Measurements from ENCODE around the gene SLC35F2. TPM values are rescaled to one million over a fixed set of nuclear protein-coding genes. Genes with fewer than 3 reads are reported as not detected.

The SLC35F2 gene
- total RNA-seq, 3 donors from 2014 or later, result 5.7 to 6.9 (median 5.8) TPM

DNA sequence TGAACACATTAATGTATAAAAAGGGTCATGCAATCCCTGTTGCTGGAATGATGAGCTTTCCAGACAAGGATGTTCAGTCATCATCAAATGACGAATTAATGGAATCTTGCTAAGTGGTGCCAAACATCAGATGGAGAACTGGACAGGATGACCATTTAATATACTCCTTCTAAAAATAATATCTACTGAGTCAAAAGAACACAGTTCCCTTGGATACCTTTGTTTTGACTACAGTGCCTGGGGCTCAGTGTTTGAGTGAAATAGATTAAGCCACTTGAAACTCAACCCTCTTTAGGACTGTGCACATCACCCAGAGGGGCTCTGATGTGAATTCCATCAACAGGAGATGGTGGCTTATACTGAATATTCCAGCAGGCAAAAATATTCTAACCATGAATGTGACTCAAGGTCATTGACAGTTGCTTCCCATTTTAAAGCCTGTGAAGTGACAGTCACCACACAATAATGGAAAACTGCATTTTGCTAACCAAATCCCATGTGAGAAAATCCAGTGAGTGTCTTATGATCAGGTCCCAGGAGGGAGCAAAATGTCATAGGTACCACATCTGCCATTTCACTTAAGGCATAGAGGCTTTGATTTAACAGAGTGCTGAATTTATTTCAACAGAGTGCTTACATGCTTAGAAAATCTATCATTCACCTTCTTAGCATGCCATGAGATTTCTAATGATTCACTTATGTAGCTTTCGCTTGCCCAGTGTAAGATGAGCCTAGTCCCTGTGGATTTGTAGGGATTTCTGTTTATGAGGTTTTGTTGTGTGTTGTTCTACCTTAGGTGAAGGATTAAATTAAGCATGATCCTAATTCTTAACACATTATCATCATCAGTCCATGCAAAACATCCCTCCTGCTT, 105.4 kb downstream of the SLC35F2 start:
- TF ChIP-seq, protein P1, sequence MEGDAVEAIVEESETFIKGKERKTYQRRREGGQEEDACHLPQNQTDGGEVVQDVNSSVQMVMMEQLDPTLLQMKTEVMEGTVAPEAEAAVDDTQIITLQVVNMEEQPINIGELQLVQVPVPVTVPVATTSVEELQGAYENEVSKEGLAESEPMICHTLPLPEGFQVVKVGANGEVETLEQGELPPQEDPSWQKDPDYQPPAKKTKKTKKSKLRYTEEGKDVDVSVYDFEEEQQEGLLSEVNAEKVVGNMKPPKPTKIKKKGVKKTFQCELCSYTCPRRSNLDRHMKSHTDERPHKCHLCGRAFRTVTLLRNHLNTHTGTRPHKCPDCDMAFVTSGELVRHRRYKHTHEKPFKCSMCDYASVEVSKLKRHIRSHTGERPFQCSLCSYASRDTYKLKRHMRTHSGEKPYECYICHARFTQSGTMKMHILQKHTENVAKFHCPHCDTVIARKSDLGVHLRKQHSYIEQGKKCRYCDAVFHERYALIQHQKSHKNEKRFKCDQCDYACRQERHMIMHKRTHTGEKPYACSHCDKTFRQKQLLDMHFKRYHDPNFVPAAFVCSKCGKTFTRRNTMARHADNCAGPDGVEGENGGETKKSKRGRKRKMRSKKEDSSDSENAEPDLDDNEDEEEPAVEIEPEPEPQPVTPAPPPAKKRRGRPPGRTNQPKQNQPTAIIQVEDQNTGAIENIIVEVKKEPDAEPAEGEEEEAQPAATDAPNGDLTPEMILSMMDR (IDR thresholded peaks at IDR 0.05), result no peak
- no peak for TF ChIP-seq POLR2AphosphoS5 (IDR thresholded peaks at IDR 0.05)
- no peak for TF ChIP-seq POLR2A (IDR thresholded peaks at IDR 0.05)
- H3K4me1 ChIP-seq, result no peaks in the 10 kb centered on the region
- no peak overlapping the region for H3K27ac ChIP-seq
- intact Hi-C loops (cut with DNase I; ENCODE audit: low total_unique reads), result no loop called here
- no peak for DNase-seq (ENCODE audit: low spot score in 2 of 2)
- no peaks in the 10 kb centered on the region for H3K9me3 ChIP-seq
- no peak overlapping the region for H3K4me3 ChIP-seq
- H3K27me3 ChIP-seq, result no peaks in the 10 kb centered on the region
- no peaks in the 10 kb centered on the region for H3K36me3 ChIP-seq

DNA sequence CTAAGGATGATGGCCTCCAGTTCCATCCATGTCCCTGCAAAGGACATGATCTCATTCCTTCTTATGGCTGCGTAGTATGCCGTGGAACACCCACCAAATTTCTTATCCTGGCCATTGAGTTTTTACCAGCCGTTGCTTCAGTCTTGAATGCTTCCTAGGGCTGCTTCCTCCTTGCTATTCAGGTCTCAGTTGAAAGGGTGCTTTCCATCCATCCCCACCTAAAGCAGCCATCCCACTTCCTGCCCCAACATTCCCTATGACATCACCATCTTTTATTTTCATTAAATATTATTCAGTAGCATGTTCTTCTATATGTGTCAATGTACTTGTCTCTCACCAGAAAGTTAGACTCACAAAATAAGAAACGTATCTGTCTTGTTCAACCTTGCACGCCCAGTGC, 106.1 kb downstream of the SLC35F2 start:
- no peak for DNase-seq (ENCODE audit: low spot score in 2 of 2)
- no peaks in the 10 kb centered on the region for H3K9me3 ChIP-seq
- H3K4me1 ChIP-seq, result no peaks in the 10 kb centered on the region
- intact Hi-C loops (cut with DNase I; ENCODE audit: low total_unique reads), result no loop called here
- no peak overlapping the region for H3K27ac ChIP-seq
- no peaks in the 10 kb centered on the region for H3K36me3 ChIP-seq
- TF ChIP-seq, protein P1 (IDR thresholded peaks at IDR 0.05), result no peak
- TF ChIP-seq POLR2AphosphoS5 (IDR thresholded peaks at IDR 0.05) (no peak), POLR2A (IDR thresholded peaks at IDR 0.05) (no peak)
- no peak overlapping the region for H3K4me3 ChIP-seq
- H3K27me3 ChIP-seq, result no peaks in the 10 kb centered on the region

DNA sequence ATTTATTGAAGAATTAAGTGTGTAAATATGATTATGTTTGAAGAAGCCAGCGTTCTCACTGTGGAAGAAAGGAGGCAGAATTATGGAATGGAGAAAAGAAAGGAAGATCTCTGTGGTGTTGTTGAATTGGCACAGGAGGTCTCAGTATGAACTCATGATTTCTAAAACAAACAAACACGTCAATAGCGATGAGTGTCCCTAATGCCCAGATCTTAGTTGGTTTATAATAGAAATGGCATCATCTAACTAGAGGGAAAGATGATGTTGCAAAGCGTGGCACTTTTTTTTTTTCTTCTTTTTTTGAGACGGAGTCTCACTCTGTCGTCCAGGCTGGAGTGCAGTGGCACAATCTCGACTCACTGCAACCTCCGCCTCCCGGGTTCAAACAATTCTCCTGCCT, 107.5 kb downstream of the SLC35F2 start:
- H3K36me3 ChIP-seq, result no peaks in the 10 kb centered on the region
- DNase-seq (ENCODE audit: low spot score in 2 of 2), result no peak
- no peaks in the 10 kb centered on the region for H3K9me3 ChIP-seq
- H3K27ac ChIP-seq, result no peak overlapping the region
- no peaks in the 10 kb centered on the region for H3K27me3 ChIP-seq
- H3K4me1 ChIP-seq, result no peaks in the 10 kb centered on the region
- intact Hi-C loops (cut with DNase I; ENCODE audit: low total_unique reads), result no loop called here
- TF ChIP-seq, protein P1 (IDR thresholded peaks at IDR 0.05), result no peak
- no peak for TF ChIP-seq POLR2AphosphoS5 (IDR thresholded peaks at IDR 0.05)
- no peak for TF ChIP-seq POLR2A (IDR thresholded peaks at IDR 0.05)
- H3K4me3 ChIP-seq, result no peak overlapping the region

DNA sequence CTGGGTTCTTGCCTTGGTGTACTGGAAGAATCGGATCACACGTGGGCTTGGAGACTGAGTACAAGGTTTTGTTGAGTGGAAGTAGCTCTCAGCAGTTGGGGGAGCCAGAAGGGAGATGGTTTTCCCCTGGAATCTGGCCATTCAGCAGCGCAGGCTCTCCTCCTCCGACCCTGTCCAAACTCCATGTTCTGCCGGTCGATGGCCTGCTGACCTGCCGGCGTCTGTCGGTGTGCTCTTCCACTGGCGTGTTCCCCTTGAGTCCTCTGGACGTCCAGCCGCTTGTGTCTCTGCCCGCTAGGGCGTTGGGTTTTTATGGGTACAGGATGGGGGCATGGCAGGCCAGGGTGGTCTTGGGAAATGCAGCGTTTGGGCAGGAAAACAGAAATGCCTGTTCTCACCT, 108.3 kb downstream of the SLC35F2 start:
- TF ChIP-seq POLR2AphosphoS5 (IDR thresholded peaks at IDR 0.05), result no peak
- no peak for TF ChIP-seq POLR2A (IDR thresholded peaks at IDR 0.05)
- TF ChIP-seq, protein P1 (IDR thresholded peaks at IDR 0.05), result no peak
- intact Hi-C loops (cut with DNase I; ENCODE audit: low total_unique reads), result no loop called here
- H3K4me3 ChIP-seq, result no peak overlapping the region
- H3K36me3 ChIP-seq, result no peaks in the 10 kb centered on the region
- H3K27ac ChIP-seq, result no peak overlapping the region
- no peaks in the 10 kb centered on the region for H3K4me1 ChIP-seq
- DNase-seq (ENCODE audit: low spot score in 2 of 2), result no peak
- H3K27me3 ChIP-seq, result no peaks in the 10 kb centered on the region
- H3K9me3 ChIP-seq, result no peaks in the 10 kb centered on the region

DNA sequence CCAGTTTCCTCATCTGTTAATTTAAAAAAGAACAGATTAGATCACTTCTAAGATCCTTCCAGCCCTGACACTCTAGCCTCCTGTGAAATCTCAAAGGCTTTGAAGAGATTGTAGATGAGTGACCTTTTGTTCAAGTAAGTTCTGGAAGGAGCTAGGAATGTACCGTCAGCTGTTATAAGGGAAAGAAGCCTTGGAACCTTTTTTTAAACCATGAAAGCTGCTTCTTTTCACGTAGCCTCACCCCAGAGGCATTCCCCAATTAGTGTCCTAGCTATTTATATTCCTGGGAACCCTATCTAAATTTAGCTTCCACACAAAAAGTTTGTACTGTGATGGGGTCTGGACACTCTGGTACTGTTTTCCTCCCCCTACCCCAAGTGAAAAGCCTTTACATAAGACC, 111.0 kb downstream of the SLC35F2 start:
- Histone ChIP-seq H3K27me3 (no peaks in the 10 kb centered on the region), H3K36me3 (no peaks in the 10 kb centered on the region), H3K9me3 (no peaks in the 10 kb centered on the region), H3K27ac (no peak overlapping the region), H3K4me3 (no peak overlapping the region), H3K4me1 (no peaks in the 10 kb centered on the region)
- TF ChIP-seq POLR2A (IDR thresholded peaks at IDR 0.05), result no peak
- no peak for TF ChIP-seq POLR2AphosphoS5 (IDR thresholded peaks at IDR 0.05)
- TF ChIP-seq, protein P1 (IDR thresholded peaks at IDR 0.05), result no peak
- intact Hi-C loops (cut with DNase I; ENCODE audit: low total_unique reads), result no loop called here
- DNase-seq (ENCODE audit: low spot score in 2 of 2), result no peak

Data from breast epithelium (tissue), 4 donors.